Bronchial epithelial cell (primary cell): ENCODE data around the gene C15orf61. TPM values are rescaled to one million over a fixed set of nuclear protein-coding genes. Genes with fewer than 3 reads are reported as not detected.

ENCODE experiments used
- DNase-seq: peaks from one replicate; pipeline ENCODE4 v3.0.0-alpha.2; 2010; ENCODE audit warnings: low read depth
- FAIRE-seq: peaks from 2 replicates; lab custom pipeline; 2011; peaks lifted over from hg19 to GRCh38; lab: Jason Lieb, UNC
- H3K27me3 ChIP-seq: 2 replicates; pipeline ENCODE4 v1.5.1; 2011; ENCODE audit warnings: low read length; ENCODE audit not compliant: control insufficient read depth, insufficient read depth
- H3K36me3 ChIP-seq: 2 replicates; pipeline ENCODE4 v1.5.1; 2011; ENCODE audit warnings: low read length; ENCODE audit not compliant: control insufficient read depth, insufficient read depth
- H3K4me3 ChIP-seq: 2 replicates; pipeline ENCODE4 v1.5.1; 2011; ENCODE audit warnings: mild to moderate bottlenecking, low read depth, low read length, control low read depth
- CTCF ChIP-seq: IDR thresholded peaks from 2 replicates; pipeline ENCODE4 v1.5.1; 2011; ENCODE audit warnings: mild to moderate bottlenecking, moderate library complexity, low read length, control low read depth, inconsistent platforms; ENCODE audit not compliant: insufficient read depth, severe bottlenecking
- total RNA-seq: library from RNA; depleted of rRNA; stranded (reverse); fragments of >200 nt; gene quantifications from 2 replicates; pipeline ENCODE4 v1.2.1, GENCODE V29; 2014

C15orf61 gene
- total RNA-seq, 1 donor from 2014 or later: 2.1 TPM

GRCh38 chr15:67570875-67571647 is 50.1 kb downstream of the C15orf61 start:
- no peak for FAIRE-seq
- Histone ChIP-seq H3K4me3 (no peak overlapping the region), H3K36me3 (no peaks in the 10 kb centered on the region), H3K27me3 (no peaks in the 10 kb centered on the region)
- no peak for TF ChIP-seq CTCF
- DNase-seq: no peak

GRCh38 chr15:67571648-67572415 is 50.9 kb downstream of the C15orf61 start:
- Histone ChIP-seq H3K36me3 (no peaks in the 10 kb centered on the region), H3K4me3 (no peak overlapping the region), H3K27me3 (no peaks in the 10 kb centered on the region)
- DNase-seq (no peak), FAIRE-seq (no peak)
- TF ChIP-seq CTCF: no peak

GRCh38 chr15:67573194-67573593 is 52.3 kb downstream of the C15orf61 start:
- TF ChIP-seq CTCF: no peak
- Histone ChIP-seq H3K27me3 (no peaks in the 10 kb centered on the region), H3K36me3 (no peaks in the 10 kb centered on the region), H3K4me3 (no peak overlapping the region)
- FAIRE-seq: no peak
- no peak for DNase-seq

GRCh38 chr15:67575039-67575502 is 54.1 kb downstream of the C15orf61 start:
- FAIRE-seq: no peak
- DNase-seq: no peak
- Histone ChIP-seq H3K36me3 (no peaks in the 10 kb centered on the region), H3K4me3 (no peak overlapping the region), H3K27me3 (no peaks in the 10 kb centered on the region)
- no peak for TF ChIP-seq CTCF

- no peak for FAIRE-seq
- no peak overlapping the region for H3K4me3 ChIP-seq
- DNase-seq: no peak
- no peaks in the 10 kb centered on the region for H3K27me3 ChIP-seq
- no peak for TF ChIP-seq CTCF
- no peaks in the 10 kb centered on the region for H3K36me3 ChIP-seq
These were observed 57.2 kb downstream of the C15orf61 start for GRCh38 chr15:67578020-67578600.
